Measurements from ENCODE around the gene ARMS2.

- TF ChIP-seq CTCF (IDR thresholded peaks at IDR 0.05) (no peak), POLR2A (IDR thresholded peaks at IDR 0.05) (no peak), POLR2AphosphoS5 (IDR thresholded peaks at IDR 0.05) (no peak), EP300 (IDR thresholded peaks at IDR 0.05) (peak in 1 of 4 donors; percentile 16)
Measured at GRCh38 chr10:122424059-122424458, 30.4 kb upstream of the ARMS2 start.
